Heart right ventricle (tissue), 16 donors: ENCODE measurements around the gene CDC42. TPM values are rescaled to one million over a fixed set of nuclear protein-coding genes. Genes with fewer than 3 reads are reported as not detected.

Source experiments
- ATAC-seq, 8 donors: fragments of 200-7000 bp; cut with Tn5 transposase; one replicate each; pipeline ENCODE4 v1.9.1; 2020; ENCODE audit warnings: mild to moderate bottlenecking in 8 of 8, moderate library complexity in 8 of 8, moderate number of reproducible peaks in 1 of 8
- DNase-seq, 2 donors: peaks; one replicate each; pipeline ENCODE4 v3.0.0-alpha.2; 2020
- H3K27ac ChIP-seq, 10 donors: fragments of 200-600 bp; sonication (generic) in 2 of 10; one replicate each; pipeline versions ENCODE4 v1.5.0 to v1.8.0; 2020 to 2022; ENCODE audit warnings: mild to moderate bottlenecking in 3 of 10
- H3K27me3 ChIP-seq, 7 donors: fragments of 200-600 bp; one replicate each; pipeline ENCODE4 v1.8.0; 2021 to 2022; ENCODE audit warnings: mild to moderate bottlenecking in 2 of 7
- H3K36me3 ChIP-seq, 9 donors: fragments of 200-600 bp; sonication (generic) in 1 of 9; one replicate each; pipeline versions ENCODE4 v1.5.0 to v1.8.0; 2020 to 2022; ENCODE audit warnings: mild to moderate bottlenecking in 2 of 9
- H3K4me1 ChIP-seq, 9 donors: fragments of 200-600 bp; sonication (generic) in 1 of 9; one replicate each; pipeline versions ENCODE4 v1.5.0 to v1.8.0; 2020 to 2022; ENCODE audit warnings: mild to moderate bottlenecking in 4 of 9
- H3K4me3 ChIP-seq, 10 donors: fragments of 200-600 bp; sonication (generic) in 2 of 10; one replicate each; pipeline versions ENCODE4 v1.5.0 to v1.8.0; 2020 to 2022; ENCODE audit warnings: mild to moderate bottlenecking in 7 of 10, moderate library complexity in 2 of 10
- H3K9me3 ChIP-seq, 11 donors: fragments of 200-600 bp in 10 of 11; sonication (generic) in 2 of 11; one replicate each; pipeline versions ENCODE4 v1.5.0 to v1.8.0; 2013 to 2022; ENCODE audit warnings: mild to moderate bottlenecking in 2 of 11, control low read depth in 1 of 11, moderate library complexity in 1 of 11
- WGBS, 2 donors: extraction: QIAGEN DNeasy Blood & Tissue Kit; methylation state at CpG; one replicate each; pipeline ENCODE4 v1.1.7; 2013; ENCODE audit warnings: inconsistent platforms in 1 of 2; 5-methylcytosine and 5-hydroxymethylcytosine counted together
- intact Hi-C, 10 donors: fragments of 100-400 bp; cut with DNase I; formaldehyde crosslinking; loops; one replicate each; pipeline versions ENCODE4 v1.11.1 to v1.14.2; 2022
- polyA plus RNA-seq, 2 donors: library from polyadenylated mRNA; stranded (reverse); fragments of 200-250 nt; gene quantifications; one replicate each; pipeline ENCODE4 v1.2.3, GENCODE V29; 2013
- total RNA-seq, 10 donors: library from RNA; stranded (reverse); fragmentation: NEBNext Ultra II Directional in 3 of 10; extraction: Animal tissue kit (Norgen Biotek cat#: 25700) in 3 of 10; gene quantifications; one replicate each; pipeline versions ENCODE4 v1.2.1 to v1.2.4, GENCODE V29; 2021 to 2023
- TF ChIP-seq, protein P1 (sequence below), 9 donors: fragments of 200-600 bp; sonication (generic) in 2 of 9; IDR thresholded peaks; one replicate each; pipeline versions ENCODE4 v1.5.0 to v1.8.0; 2021 to 2022; ENCODE audit warnings: antibody characterized with exemption in 9 of 9, mild to moderate bottlenecking in 5 of 9, moderate library complexity in 1 of 9
- donor health status: Arrhythmogenic right ventricular cardiomyopathy.
- donor health status: ischemic (EF 13 %, LVEDD 7.1; RV severe dilation, severe dysfunction).
- donor health status: healthy with polysubstance abuse.
- donor health status: DM: no; HTN: yes; CAD: no.
- donor health status: DM: no; HTN: no; CAD: no.
- donor health status: ischemic (EF 25% LVEDD 6.9; RV normal size, moderate dysfunction).
- donor health status: ischemic (EF 25% LVEDD 5.7; RV mildly dilated, moderate dysfunction).
- donor health status: healthy.
- donor health status: DM: yes; HTN: yes; CAD: no.
- donor health status: Ischemic cardiomyopathy.
- donor health status: ischemic (EF 35%, LVEDD 5.7; RV mildly dilated, moderate dysfunction).
- donor health status: nonischemic (EF 11% LVEDD 7.7; RV severe dilation, severe dysfunction).
- donor health status: DM: yes; HTN: yes; CAD: no.
- donor health status: PGD.
- donor health status: ischemic (EF 29% LVEDD 5.4; RV normal size, mild dysfunction).
- donor health status: nonischemic (EF 23%, LVEDD 6.1; RV moderate dilation, normal function).

CDC42 gene
- total and polyA plus RNA-seq, 12 donors = 68.7 to 259 (median 168) TPM

DNA sequence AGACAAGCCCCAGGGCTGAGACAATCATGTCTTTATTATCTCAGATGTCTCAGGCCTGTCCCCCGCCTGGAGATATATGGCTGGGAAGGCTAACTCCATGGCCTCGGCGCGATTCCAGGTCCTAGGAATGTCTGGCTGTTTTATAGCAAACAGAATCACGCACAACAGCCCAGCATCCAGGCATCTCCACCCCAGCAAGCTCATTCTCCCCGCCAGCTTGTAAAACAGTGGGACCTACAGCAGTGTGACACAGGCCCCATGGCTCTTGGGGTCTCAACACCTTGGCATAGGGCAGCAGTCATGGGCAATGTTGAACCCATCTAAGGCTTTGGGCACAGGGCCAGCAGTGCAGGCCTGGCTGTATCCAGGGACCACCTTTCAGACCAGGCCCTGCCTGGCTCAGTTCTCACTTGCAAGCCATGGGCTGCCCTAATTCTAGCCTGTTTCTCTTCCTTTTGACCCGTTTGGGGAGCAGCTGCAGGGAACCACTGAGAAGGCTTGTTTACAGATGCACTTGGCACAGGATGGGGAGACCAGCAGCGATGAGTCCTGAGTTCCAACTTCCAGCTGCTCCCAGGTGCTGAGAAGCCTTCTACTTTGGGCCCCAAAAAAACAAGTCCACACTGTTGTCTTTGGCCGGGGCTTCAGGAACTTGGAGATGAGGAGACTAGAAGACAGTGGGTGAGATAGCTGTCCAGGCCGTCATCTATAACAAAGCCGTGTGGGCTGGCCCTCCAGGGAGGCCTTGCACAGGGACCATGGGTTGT, 56.0 kb downstream of the CDC42 start:
- Histone ChIP-seq H3K27ac (no peak overlapping the region), H3K4me3 (no peak overlapping the region), H3K36me3 (peaks cover 0 to 78% (median 0%) of the 10 kb centered on the region in 9 donors), H3K27me3 (no peaks in the 10 kb centered on the region), H3K4me1 (peaks cover 0 to 56% (median 32%) of the 10 kb centered on the region in 9 donors), H3K9me3 (no peaks in the 10 kb centered on the region)
- peak in 5 of 8 donors; percentile 8 to 27 (median 19) for ATAC-seq
- intact Hi-C loops = loop anchor here in 9 of 10 donors (5.0 to 10.0 kb wide), 5 partner anchors 166 to 536 kb away; partner anchors contain the start of gene C1QC (in 1 of the 9)
- 53 to 58% methylated on average over 11 of the region's 11 CpGs for WGBS, 2 donors
- TF ChIP-seq, protein P1, sequence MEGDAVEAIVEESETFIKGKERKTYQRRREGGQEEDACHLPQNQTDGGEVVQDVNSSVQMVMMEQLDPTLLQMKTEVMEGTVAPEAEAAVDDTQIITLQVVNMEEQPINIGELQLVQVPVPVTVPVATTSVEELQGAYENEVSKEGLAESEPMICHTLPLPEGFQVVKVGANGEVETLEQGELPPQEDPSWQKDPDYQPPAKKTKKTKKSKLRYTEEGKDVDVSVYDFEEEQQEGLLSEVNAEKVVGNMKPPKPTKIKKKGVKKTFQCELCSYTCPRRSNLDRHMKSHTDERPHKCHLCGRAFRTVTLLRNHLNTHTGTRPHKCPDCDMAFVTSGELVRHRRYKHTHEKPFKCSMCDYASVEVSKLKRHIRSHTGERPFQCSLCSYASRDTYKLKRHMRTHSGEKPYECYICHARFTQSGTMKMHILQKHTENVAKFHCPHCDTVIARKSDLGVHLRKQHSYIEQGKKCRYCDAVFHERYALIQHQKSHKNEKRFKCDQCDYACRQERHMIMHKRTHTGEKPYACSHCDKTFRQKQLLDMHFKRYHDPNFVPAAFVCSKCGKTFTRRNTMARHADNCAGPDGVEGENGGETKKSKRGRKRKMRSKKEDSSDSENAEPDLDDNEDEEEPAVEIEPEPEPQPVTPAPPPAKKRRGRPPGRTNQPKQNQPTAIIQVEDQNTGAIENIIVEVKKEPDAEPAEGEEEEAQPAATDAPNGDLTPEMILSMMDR (IDR thresholded peaks at IDR 0.05) = no peak
- no peak for DNase-seq

DNA sequence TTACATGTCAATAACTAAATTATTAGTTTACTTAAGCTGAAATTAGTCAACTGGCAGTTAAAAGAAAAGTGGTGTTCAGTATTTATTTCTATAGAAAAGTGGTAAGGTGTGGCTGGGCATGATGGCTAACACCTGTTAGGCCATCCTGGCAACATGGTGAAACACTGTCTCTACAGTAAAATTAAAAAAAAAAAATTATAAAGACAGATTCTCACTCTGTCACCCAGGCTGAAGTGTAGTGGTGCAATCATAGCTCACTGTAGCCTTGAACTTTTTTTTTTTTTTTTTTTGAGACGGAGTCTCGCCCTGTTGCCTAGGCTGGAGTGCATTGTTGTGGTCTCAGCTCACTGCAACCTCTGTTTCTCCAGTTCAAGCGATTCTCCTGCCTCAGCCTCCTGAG, 57.5 kb downstream of the CDC42 start:
- peaks cover 0 to 80% (median 0%) of the 10 kb centered on the region in 9 donors for H3K36me3 ChIP-seq

DNA sequence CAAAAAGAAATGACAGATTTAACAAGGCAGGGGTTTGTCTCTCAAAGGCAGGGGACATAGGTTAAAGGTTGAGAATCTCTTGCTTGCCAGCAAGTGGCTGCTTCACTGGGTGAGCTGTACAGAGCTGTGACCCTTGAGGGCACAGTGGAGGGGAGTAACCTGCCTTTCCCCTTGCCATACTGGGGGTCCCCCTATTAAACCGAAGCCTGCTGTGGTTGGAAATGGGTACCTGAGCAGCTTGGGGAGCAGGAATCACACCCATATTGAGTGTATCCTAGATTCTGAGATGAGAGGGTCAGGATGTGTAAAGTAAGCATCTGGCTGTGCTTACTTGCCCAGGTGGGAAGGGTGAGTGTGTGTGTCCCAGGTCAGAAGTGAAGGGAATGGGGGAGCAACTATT, 58.6 kb downstream of the CDC42 start:
- H3K36me3 ChIP-seq = peaks cover 0 to 79% (median 0%) of the 10 kb centered on the region in 9 donors
- TF ChIP-seq, protein P1 (IDR thresholded peaks at IDR 0.05) = no peak
- H3K4me1 ChIP-seq = peaks cover 9 to 75% (median 38%) of the 10 kb centered on the region in 9 donors
- H3K27ac ChIP-seq = peak overlapping the region in 1 of 10 donors; percentile 17
- DNase-seq (no peak), ATAC-seq (no peak)
- intact Hi-C loops = loop anchor here in 3 of 10 donors (5.0 to 10.0 kb wide), 3 partner anchors 161 to 306 kb away; no protein-coding TSS in a partner anchor
- H3K4me3 ChIP-seq = no peak overlapping the region
- no peaks in the 10 kb centered on the region for H3K9me3 ChIP-seq
- no peaks in the 10 kb centered on the region for H3K27me3 ChIP-seq
- whole genome bisulfite sequencing, 2 donors = 91 to 95% methylated on average over 1 of the region's 1 CpG

More for the DNA sequence above, 57.5 kb downstream of the CDC42 start:
- DNase-seq (no peak), ATAC-seq (no peak)
- TF ChIP-seq, protein P1 (IDR thresholded peaks at IDR 0.05) = no peak
- WGBS, 2 donors = 96% methylated on average over 3 of the region's 3 CpGs
- intact Hi-C loops = loop anchor here in 3 of 10 donors (5.0 to 10.0 kb wide), 3 partner anchors 162 to 307 kb away; no protein-coding TSS in a partner anchor
- H3K4me1 ChIP-seq = peaks cover 9 to 71% (median 45%) of the 10 kb centered on the region in 9 donors
- H3K9me3 ChIP-seq = no peaks in the 10 kb centered on the region
- H3K4me3 ChIP-seq = no peak overlapping the region
- H3K27me3 ChIP-seq = no peaks in the 10 kb centered on the region
- no peak overlapping the region for H3K27ac ChIP-seq

DNA sequence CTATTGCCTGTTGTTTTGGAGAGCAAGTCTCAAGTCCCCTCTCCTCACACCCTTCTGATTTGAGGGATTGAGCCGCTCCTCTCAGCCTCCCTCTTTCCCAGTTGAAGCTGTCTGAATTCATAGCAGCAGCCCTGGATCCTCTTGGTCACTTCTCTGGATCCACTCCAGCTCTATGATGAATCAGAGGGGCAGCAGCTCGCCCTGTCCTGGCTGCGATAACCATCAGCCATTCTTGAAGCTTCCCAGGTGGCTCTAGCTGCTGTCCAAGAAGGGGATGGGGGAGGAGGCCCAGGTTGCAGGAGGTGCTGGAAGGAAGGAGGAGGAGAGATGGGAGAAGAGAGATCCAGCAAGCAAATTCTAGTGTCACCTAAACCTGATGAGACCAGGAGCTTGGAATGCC, 59.1 kb downstream of the CDC42 start:
- Histone ChIP-seq H3K36me3 (peaks cover 0 to 77% (median 0%) of the 10 kb centered on the region in 9 donors), H3K27ac (peak overlapping the region in 1 of 10 donors; percentile 17), H3K4me1 (peaks cover 9 to 73% (median 39%) of the 10 kb centered on the region in 9 donors), H3K9me3 (no peaks in the 10 kb centered on the region), H3K4me3 (no peak overlapping the region), H3K27me3 (no peaks in the 10 kb centered on the region)
- TF ChIP-seq, protein P1 (IDR thresholded peaks at IDR 0.05) = no peak
- WGBS, 2 donors = 65 to 83% methylated on average over 3 of the region's 3 CpGs
- ATAC-seq (peak in 1 of 8 donors; percentile 4), DNase-seq (no peak)
- intact Hi-C loops = loop anchor here in 3 of 10 donors (5.0 to 10.0 kb wide), 3 partner anchors 161 to 306 kb away; no protein-coding TSS in a partner anchor
